Loucy (cell line): ENCODE results near the gene CHCHD6.

Experiments
- H2AFZ ChIP-seq: fragments of 200-600 bp; sonication (generic); 2 replicates; pipeline ENCODE4 v1.6.0; 2016; ENCODE audit warnings: antibody characterized with exemption, mild to moderate bottlenecking, low read length, moderate library complexity
- H3F3A ChIP-seq: fragments of 200-600 bp; 2 replicates; pipeline ENCODE4 v1.6.0; 2016; ENCODE audit warnings: antibody characterized with exemption, low read depth, mild to moderate bottlenecking
- H3K27me3 ChIP-seq: fragments of 200-600 bp; sonication (generic); 2 replicates; pipeline ENCODE4 v1.6.1; 2014; ENCODE audit warnings: low read length, mild to moderate bottlenecking; ENCODE audit not compliant: insufficient read depth, poor library complexity, severe bottlenecking
- H3K36me3 ChIP-seq: fragments of 200-600 bp; sonication (generic); 2 replicates; pipeline ENCODE4 v1.6.1; 2016; ENCODE audit warnings: low read length; ENCODE audit not compliant: insufficient read depth
- H3K4me1 ChIP-seq: fragments of 200-600 bp; sonication (generic); 2 replicates; pipeline ENCODE4 v1.5.1; 2014; ENCODE audit warnings: low read length, mild to moderate bottlenecking; ENCODE audit not compliant: insufficient read depth, poor library complexity, severe bottlenecking
- H3K4me2 ChIP-seq: fragments of 200-600 bp; sonication (generic); 2 replicates; pipeline ENCODE4 v1.6.0; 2014; ENCODE audit warnings: antibody characterized with exemption, low read length, low read depth, mild to moderate bottlenecking; ENCODE audit not compliant: poor library complexity, severe bottlenecking
- H3K4me3 ChIP-seq: fragments of 200-600 bp; sonication (generic); 2 replicates; pipeline ENCODE4 v1.5.1; 2014; ENCODE audit warnings: low read length, mild to moderate bottlenecking, mixed read lengths; ENCODE audit not compliant: poor library complexity, severe bottlenecking
- H3K79me2 ChIP-seq: fragments of 200-600 bp; sonication (generic); 2 replicates; pipeline ENCODE4 v1.6.1; 2014; ENCODE audit warnings: low read length; ENCODE audit not compliant: insufficient read depth
- H3K9ac ChIP-seq: fragments of 200-600 bp; sonication (generic); 2 replicates; pipeline ENCODE4 v1.6.0; 2014; ENCODE audit warnings: mild to moderate bottlenecking, low read depth, low read length, moderate library complexity; ENCODE audit not compliant: poor library complexity, severe bottlenecking
- H3K9me2 ChIP-seq: fragments of 200-600 bp; sonication (generic); replicated peaks from 2 replicates; pipeline ENCODE4 v1.6.1; 2016; ENCODE audit warnings: low read depth, low read length, mixed read lengths
- H3K9me3 ChIP-seq: fragments of 200-600 bp; sonication (generic); 2 replicates; pipeline ENCODE4 v1.6.1; 2014; ENCODE audit warnings: mild to moderate bottlenecking, antibody characterized with exemption, low read length, low read depth; ENCODE audit not compliant: insufficient read depth
- H4K20me1 ChIP-seq: fragments of 200-600 bp; sonication (generic); 2 replicates; pipeline ENCODE4 v1.6.0; 2014; ENCODE audit warnings: antibody characterized with exemption, low read length, mild to moderate bottlenecking; ENCODE audit not compliant: insufficient read depth, poor library complexity, severe bottlenecking
- CTCF ChIP-seq: fragments of 200-600 bp; sonication (generic); conservative IDR thresholded peaks from 2 replicates; pipeline ENCODE4 v1.5.1; 2014; ENCODE audit warnings: mild to moderate bottlenecking, antibody characterized with exemption, low read length
- EZH2phosphoT487 ChIP-seq: fragments of 200-600 bp; IDR thresholded peaks from 2 replicates; pipeline ENCODE4 v1.6.1; 2018; ENCODE audit warnings: antibody characterized with exemption, mild to moderate bottlenecking, moderate library complexity, borderline replicate concordance

The CHCHD6 gene

DNA sequence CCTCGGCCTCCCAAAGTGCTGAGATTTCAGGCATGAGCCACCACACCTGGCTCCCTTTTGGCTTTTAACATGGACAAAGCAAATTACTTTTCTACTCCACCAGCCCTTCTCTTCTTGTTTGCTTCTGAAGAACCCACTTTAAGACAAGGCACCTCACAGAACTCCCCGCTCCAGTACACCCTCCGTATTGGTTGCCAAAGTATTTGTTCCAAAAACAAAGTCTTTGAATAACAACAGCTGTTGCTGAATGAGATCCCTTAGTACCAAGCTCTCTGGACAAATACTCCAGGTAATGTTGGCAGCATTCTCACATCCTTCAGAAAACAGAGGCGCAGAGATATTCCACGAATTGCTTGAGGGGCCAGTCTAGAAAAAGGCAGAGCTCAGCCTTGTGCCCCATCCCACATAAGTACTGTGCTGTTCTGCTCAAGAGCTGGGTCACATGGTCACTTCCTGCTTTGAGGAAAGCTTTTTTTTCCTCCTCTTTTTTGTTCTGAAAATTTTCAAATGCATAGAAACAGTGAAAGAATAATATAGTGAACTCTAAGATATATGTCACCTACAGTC is 7.3 kb upstream of the CHCHD6 start:
- Histone ChIP-seq H4K20me1 (no peaks in the 10 kb centered on the region), H3K4me1 (no peaks in the 10 kb centered on the region), H3F3A (no peaks in the 10 kb centered on the region), H3K9me2 (no peaks in the 10 kb centered on the region), H3K9ac (no peak overlapping the region), H3K27me3 (no peaks in the 10 kb centered on the region), H3K4me2 (no peak overlapping the region), H3K36me3 (no peaks in the 10 kb centered on the region), H2AFZ (no peak overlapping the region), H3K79me2 (no peaks in the 10 kb centered on the region), H3K9me3 (no peaks in the 10 kb centered on the region), H3K4me3 (no peak overlapping the region)
- no peak for TF ChIP-seq CTCF

GRCh38 chr3:126699011-126699410 is 5.0 kb upstream of the CHCHD6 start:
- no peaks in the 10 kb centered on the region for H3K9me2 ChIP-seq
- H3K36me3 ChIP-seq, result no peaks in the 10 kb centered on the region
- no peaks in the 10 kb centered on the region for H3K27me3 ChIP-seq
- H3K4me3 ChIP-seq, result no peak overlapping the region
- no peaks in the 10 kb centered on the region for H4K20me1 ChIP-seq
- no peak for TF ChIP-seq EZH2phosphoT487
- no peak for TF ChIP-seq CTCF
- H3K4me2 ChIP-seq, result no peak overlapping the region
- H3K9ac ChIP-seq, result no peak overlapping the region
- peaks cover 5% of the 10 kb centered on the region for H3K4me1 ChIP-seq
- H3F3A ChIP-seq, result no peaks in the 10 kb centered on the region
- no peaks in the 10 kb centered on the region for H3K9me3 ChIP-seq
- H3K79me2 ChIP-seq, result no peaks in the 10 kb centered on the region
- no peak overlapping the region for H2AFZ ChIP-seq

- H3F3A ChIP-seq, result no peaks in the 10 kb centered on the region
- no peak for TF ChIP-seq CTCF
- no peak for TF ChIP-seq EZH2phosphoT487
- no peaks in the 10 kb centered on the region for H4K20me1 ChIP-seq
- H3K79me2 ChIP-seq, result peaks cover 15% of the 10 kb centered on the region; the same call in 1 of the 2 replicates
- H3K36me3 ChIP-seq, result no peaks in the 10 kb centered on the region
- peaks cover 33% of the 10 kb centered on the region for H3K4me1 ChIP-seq
- H3K4me2 ChIP-seq, result peak overlapping the region; percentile 95
- no peaks in the 10 kb centered on the region for H3K9me2 ChIP-seq
- peak overlapping the region; percentile 80 for H3K4me3 ChIP-seq
- H3K27me3 ChIP-seq, result no peaks in the 10 kb centered on the region
- peak overlapping the region; percentile 63 for H3K9ac ChIP-seq
- peak overlapping the region; percentile 85; the same call in 1 of the 2 replicates for H2AFZ ChIP-seq
- H3K9me3 ChIP-seq, result no peaks in the 10 kb centered on the region
These were observed 614 bp downstream of the CHCHD6 start for GRCh38 chr3:126704494-126705214.
